Pancreas (tissue), 10 donors: ENCODE data around the gene TET3. TPM values are rescaled to one million over a fixed set of nuclear protein-coding genes. Genes with fewer than 3 reads are reported as not detected.

Experiments
- ATAC-seq, 4 donors: fragments of 200-7000 bp; cut with Tn5 transposase; one replicate each; pipeline versions ENCODE4 v1.8.0 to v1.9.1; 2020; ENCODE audit warnings: mild to moderate bottlenecking in 4 of 4, moderate library complexity in 4 of 4
- DNase-seq, 6 donors: peaks; one replicate each; pipeline ENCODE4 v3.0.0-alpha.2; 2020
- FAIRE-seq: peaks from 2 replicates; lab custom pipeline; 2012; peaks lifted over from hg19 to GRCh38; lab: Jason Lieb, UNC
- H3K27ac ChIP-seq, 4 donors: fragments of 200-600 bp; sonication (generic); 1 replicate in 3 of 4; 2 replicates in 1 of 4; pipeline versions ENCODE4 v1.5.0 to v1.8.0; 2020
- H3K27me3 ChIP-seq, 4 donors: fragments of 200-600 bp; one replicate each; pipeline ENCODE4 v1.8.0; 2021
- H3K36me3 ChIP-seq, 3 donors: fragments of 200-600 bp; sonication (generic) in 1 of 3; one replicate each; pipeline versions ENCODE4 v1.5.0 to v1.8.0; 2020 to 2021
- H3K4me1 ChIP-seq, 3 donors: fragments of 200-600 bp; one replicate each; pipeline ENCODE4 v1.8.0; 2021
- H3K4me3 ChIP-seq, 4 donors: fragments of 200-600 bp; sonication (generic) in 2 of 4; one replicate each; pipeline versions ENCODE4 v1.5.0 to v1.8.0; 2020 to 2021
- H3K9me3 ChIP-seq, 4 donors: fragments of 200-600 bp; one replicate each; pipeline ENCODE4 v1.8.0; 2021
- WGBS, 2 donors: extraction: QIAGEN DNeasy Blood & Tissue Kit; methylation state at CpG; one replicate each; pipeline ENCODE4 v1.1.7; 2013; 5-methylcytosine and 5-hydroxymethylcytosine counted together
- intact Hi-C, 3 donors: fragments of 100-400 bp; cut with DNase I; formaldehyde crosslinking; loops; one replicate each; pipeline versions ENCODE4 v1.11.1 to v1.14.2; 2022
- polyA plus RNA-seq, 2 donors: library from polyadenylated mRNA; stranded (reverse); fragments of 200-250 nt; gene quantifications; one replicate each; pipeline ENCODE4 v1.2.3, GENCODE V29; 2013
- total RNA-seq, 6 donors: library from RNA; stranded (reverse); fragmentation: NEBNext Ultra II Directional in 4 of 6; extraction: Animal tissue kit (Norgen Biotek cat#: 25700) in 4 of 6; gene quantifications; one replicate each; pipeline versions ENCODE4 v1.2.1 to v1.2.4, GENCODE V29; 2021 to 2023
- TF ChIP-seq, protein P1 (sequence below), 4 donors: fragments of 200-600 bp; sonication (generic) in 3 of 4; IDR thresholded peaks; one replicate each; pipeline versions ENCODE4 v1.5.0 to v1.8.0; 2021; ENCODE audit warnings: antibody characterized with exemption in 4 of 4
- donor health status: healthy with polysubstance abuse.
- donor health status: DM: no; HTN: no; CAD: no; lungs with moderate emphysema.
- donor health status: DM: no; HTN: no; CAD: no.
- donor health status: control.
- donor health status: control.
- donor health status: Bipolar disorder and iron deficiency.
- donor health status: DM: yes; HTN: yes; CAD: no.
- donor health status: DM: no; HTN: no; CAD: no.
- donor health status: DM: no; HTN: no; CAD: no.
- donor health status: DM: yes; HTN: yes; CAD: no.

The TET3 gene
- total RNA-seq (1 to 10 TPM; 4.1 to 8.6 (median 4.8) TPM), polyA plus RNA-seq (1 to 10 TPM; 1.5 to 4.4 TPM)

DNA sequence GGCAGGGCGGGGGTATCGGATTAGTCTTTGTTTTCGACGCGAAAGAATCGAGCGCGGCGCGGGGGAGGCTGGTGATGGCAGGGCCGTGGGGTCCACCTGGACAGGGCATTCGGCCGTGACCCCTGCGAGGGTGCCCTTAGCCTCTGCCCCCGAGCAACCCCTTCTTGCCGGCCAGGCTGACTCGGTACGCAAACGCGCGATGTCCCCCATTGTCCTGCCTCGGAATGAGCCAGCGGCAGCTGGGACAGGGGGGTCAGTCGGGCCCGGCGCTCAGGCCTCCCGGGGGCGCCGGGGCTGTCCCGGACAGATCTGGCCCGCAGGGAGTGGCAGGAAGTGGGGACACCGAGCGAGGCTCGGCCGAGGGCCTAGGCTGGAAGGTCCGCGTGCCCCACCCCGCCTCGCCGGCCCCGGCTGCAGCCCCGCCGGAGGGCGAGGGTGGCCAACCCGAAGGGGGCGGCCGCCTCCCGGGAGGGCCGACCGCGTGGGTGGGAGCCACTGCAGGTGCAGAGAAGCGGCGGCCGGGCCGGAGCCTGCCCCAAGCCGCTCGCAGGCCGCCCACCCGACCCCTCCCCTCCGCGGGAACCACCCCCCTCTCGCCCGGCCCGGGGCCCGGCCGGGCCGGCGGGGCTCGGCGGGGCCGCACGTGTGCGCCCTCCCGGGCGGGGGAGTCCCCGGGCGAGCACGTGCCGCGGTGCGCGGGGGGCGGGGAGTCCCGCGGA lies at the start of gene TET3:
Gene TET3, plus strand, starts transcription at position 708 of the 719 bp plus-strand sequence. CDS start 1,494 bp downstream, outside the sequence.
- ATAC-seq (peak; percentile 31 to 52 (median 38)), FAIRE-seq (no peak), DNase-seq (peak; percentile 57 to 86 (median 66))
- H3K4me1 ChIP-seq = peaks cover 31 to 53% (median 34%) of the 10 kb centered on the region in 3 donors
- no peaks in the 10 kb centered on the region for H3K36me3 ChIP-seq
- intact Hi-C loops = no loop called here
- H3K27me3 ChIP-seq = no peaks in the 10 kb centered on the region
- H3K4me3 ChIP-seq = peak within 1 kb of the TSS; percentile 28 to 71 (median 56)
- TF ChIP-seq, protein P1, sequence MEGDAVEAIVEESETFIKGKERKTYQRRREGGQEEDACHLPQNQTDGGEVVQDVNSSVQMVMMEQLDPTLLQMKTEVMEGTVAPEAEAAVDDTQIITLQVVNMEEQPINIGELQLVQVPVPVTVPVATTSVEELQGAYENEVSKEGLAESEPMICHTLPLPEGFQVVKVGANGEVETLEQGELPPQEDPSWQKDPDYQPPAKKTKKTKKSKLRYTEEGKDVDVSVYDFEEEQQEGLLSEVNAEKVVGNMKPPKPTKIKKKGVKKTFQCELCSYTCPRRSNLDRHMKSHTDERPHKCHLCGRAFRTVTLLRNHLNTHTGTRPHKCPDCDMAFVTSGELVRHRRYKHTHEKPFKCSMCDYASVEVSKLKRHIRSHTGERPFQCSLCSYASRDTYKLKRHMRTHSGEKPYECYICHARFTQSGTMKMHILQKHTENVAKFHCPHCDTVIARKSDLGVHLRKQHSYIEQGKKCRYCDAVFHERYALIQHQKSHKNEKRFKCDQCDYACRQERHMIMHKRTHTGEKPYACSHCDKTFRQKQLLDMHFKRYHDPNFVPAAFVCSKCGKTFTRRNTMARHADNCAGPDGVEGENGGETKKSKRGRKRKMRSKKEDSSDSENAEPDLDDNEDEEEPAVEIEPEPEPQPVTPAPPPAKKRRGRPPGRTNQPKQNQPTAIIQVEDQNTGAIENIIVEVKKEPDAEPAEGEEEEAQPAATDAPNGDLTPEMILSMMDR (IDR thresholded peaks at IDR 0.05) = no peak
- 0 to 1% methylated on average over 37 to 85 of the region's 85 CpGs for WGBS, 2 donors
- H3K9me3 ChIP-seq = no peaks in the 10 kb centered on the region
- H3K27ac ChIP-seq = peak within 1 kb of the TSS; percentile 96 to 99 (median 98)

DNA sequence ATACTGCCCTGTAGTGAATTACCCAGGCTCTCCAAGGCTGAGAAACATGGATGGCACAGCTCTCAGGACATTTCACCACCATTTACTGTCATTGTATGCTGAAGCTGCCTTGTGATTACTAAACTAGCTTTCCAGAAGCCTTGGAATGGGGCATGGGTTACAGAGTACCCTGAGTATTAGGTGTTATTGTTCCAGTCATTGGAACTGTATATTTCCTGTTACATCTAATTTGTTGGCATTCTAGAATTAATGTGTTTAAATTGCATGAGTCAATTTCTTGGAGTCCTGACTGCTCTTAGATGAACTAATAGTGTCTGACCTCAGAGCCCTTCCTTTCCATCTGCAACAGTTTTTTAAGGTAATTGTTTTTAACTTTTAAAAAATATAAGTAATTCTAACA lies 49.1 kb upstream of the TET3 start:
- intact Hi-C loops = no loop called here

DNA sequence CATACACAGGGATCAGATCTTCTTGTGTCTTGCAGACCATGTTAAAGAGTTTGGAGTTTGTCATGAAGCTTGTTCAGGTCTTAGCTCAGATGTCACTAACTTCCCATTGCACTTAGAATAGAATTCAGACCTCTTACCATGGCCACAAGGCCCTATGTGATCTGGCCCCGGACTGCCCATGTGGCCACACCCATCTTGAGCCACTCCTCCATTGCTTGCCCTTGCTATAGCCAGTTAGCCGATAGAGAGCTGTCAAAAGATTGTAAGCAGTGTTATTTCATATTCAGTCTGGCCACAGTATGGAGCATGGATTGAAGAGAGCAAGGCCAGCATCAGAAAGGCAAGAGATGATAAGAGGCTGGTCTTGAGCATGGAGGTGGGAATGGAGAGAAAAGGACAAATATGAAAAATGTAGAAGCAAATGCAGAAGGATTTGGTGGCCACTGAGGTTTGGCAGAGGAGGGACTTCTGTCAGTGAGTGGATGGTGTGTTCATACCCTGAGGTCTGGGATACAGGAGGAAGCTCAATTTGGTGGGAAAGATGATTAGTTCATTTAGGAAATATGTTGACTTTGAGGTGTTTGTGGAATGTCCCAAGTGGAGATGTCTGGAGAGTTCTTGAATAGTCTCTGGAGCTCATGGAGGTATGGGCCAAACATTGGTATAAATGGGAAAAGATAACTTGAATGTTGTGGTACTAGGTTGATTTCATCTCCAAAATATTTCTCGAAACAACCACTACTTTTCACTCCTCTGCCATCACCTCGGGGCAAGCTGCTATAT lies 47.4 kb upstream of the TET3 start:
- no peak for DNase-seq
- WGBS, 2 donors = 62 to 69% methylated on average over 4 of the region's 4 CpGs
- H3K36me3 ChIP-seq = no peaks in the 10 kb centered on the region
- no peak overlapping the region for H3K4me3 ChIP-seq
- no peaks in the 10 kb centered on the region for H3K9me3 ChIP-seq
- no peaks in the 10 kb centered on the region for H3K4me1 ChIP-seq
- no peaks in the 10 kb centered on the region for H3K27me3 ChIP-seq
- FAIRE-seq = no peak
- no peak overlapping the region for H3K27ac ChIP-seq
- ATAC-seq = peak in 2 of 4 donors; percentile 16 to 42
- TF ChIP-seq, protein P1 (IDR thresholded peaks at IDR 0.05) = no peak
- intact Hi-C loops = no loop called here

More for the DNA sequence above, 49.1 kb upstream of the TET3 start:
- H3K27ac ChIP-seq = no peak overlapping the region
- no peaks in the 10 kb centered on the region for H3K4me1 ChIP-seq
- H3K4me3 ChIP-seq = no peak overlapping the region
- DNase-seq = no peak
- H3K36me3 ChIP-seq = no peaks in the 10 kb centered on the region
- no peaks in the 10 kb centered on the region for H3K27me3 ChIP-seq
- H3K9me3 ChIP-seq = no peaks in the 10 kb centered on the region
- peak in 1 of 4 donors; percentile 46 for ATAC-seq
- TF ChIP-seq, protein P1 (IDR thresholded peaks at IDR 0.05) = no peak
- FAIRE-seq = no peak

DNA sequence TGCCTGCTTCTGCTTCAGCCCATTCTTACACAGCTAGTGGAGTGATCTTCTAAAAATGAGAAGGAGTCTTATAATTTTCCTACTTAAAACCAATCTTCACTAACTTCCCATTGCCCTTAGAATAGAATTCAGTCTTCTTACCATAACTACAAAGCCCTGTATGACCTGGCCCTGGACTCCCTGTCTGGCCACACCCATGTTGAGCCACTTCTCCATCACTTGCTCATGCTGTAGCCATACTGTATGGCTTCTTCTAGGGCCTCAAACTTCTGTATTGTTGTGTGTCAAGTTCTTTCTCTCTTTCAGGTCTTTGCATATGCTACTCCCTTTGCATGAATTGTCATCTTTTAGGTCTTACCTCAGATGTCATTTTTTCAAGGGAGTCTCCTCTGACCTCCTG lies 46.8 kb upstream of the TET3 start:
- no peak for DNase-seq
- no peak for FAIRE-seq
- H3K27me3 ChIP-seq = no peaks in the 10 kb centered on the region
- ATAC-seq = no peak
- H3K36me3 ChIP-seq = no peaks in the 10 kb centered on the region
- no peaks in the 10 kb centered on the region for H3K4me1 ChIP-seq
- TF ChIP-seq, protein P1 (IDR thresholded peaks at IDR 0.05) = no peak
- no peak overlapping the region for H3K4me3 ChIP-seq
- H3K27ac ChIP-seq = no peak overlapping the region
- intact Hi-C loops = no loop called here
- no peaks in the 10 kb centered on the region for H3K9me3 ChIP-seq
